ENCODE measurements around the gene SLC9A8.
"Not testable (repeated sequence)": the region's sequence is repeated elsewhere in the genome, so short reads cannot be mapped to it uniquely, and the experiment has no call there.

The SLC9A8 gene

DNA sequence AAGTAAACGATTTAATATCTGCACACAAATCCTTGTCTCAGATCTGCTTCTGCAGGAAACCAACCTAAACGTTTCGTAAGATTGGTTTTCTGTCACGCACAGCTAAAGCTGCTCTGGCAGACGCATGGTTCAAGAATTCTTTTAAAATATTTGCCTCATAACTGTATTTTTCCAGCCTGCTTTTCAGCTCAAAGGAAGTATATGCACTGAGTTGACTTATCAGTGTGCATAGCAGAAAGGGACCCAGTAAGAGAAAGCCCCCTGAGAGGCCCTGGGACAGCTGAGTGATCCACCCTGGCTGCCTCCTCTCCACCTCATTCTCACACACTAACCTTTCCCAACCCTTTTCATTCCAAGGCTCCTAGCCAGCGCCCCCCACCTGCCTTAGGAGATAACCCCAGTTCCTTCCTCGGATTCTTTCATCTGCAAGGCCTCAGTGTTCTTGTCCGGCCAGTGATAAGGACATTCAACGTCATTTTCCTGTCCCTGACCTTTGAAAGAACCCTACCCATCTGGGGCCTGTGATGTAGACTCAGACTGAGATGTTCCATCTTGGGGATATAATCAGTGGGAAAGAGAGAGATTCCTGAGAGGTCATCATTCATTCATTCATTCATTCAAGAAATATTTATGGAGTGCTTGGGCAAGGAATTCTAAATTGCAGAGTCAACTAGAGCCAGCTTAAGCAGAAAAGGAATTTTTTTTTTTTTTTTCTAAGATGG lies 22.4 kb upstream of the SLC9A8 start:
- FAIRE-seq (no peak), DNase-seq (ENCODE audit: insufficient read length) (no peak)
- TF ChIP-seq POLR2AphosphoS5 (IDR thresholded peaks at IDR 0.05; ENCODE audit: low read depth, low read length): no peak
- TF ChIP-seq POLR2A (IDR thresholded peaks at IDR 0.05; ENCODE audit: low read depth, low read length): no peak
- no peak for TF ChIP-seq TAF1 (IDR thresholded peaks at IDR 0.05; ENCODE audit: borderline replicate concordance, low read depth, low read length)

DNA sequence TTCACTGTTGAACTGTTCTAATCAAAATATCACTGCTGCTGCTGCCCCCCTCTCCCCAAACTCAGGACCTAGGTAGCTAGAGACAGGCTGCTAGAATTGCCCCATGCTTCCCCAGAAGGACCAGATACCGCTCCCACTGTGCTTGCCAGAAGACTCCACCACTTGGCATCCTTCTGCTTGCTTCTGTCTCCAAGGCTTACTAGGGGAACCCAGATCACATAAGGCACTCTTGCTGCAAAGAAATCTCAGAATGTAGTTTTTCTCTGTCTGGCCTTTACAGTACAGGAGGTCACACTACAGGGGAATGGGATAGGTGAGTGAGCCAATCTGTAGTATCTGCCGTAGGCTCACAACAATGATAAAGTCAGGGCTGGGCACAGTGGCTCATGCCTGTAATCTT lies 21.5 kb upstream of the SLC9A8 start:
- no peak for DNase-seq (ENCODE audit: insufficient read length)
- TF ChIP-seq POLR2AphosphoS5 (IDR thresholded peaks at IDR 0.05; ENCODE audit: low read depth, low read length) (no peak), POLR2A (IDR thresholded peaks at IDR 0.05; ENCODE audit: low read depth, low read length) (no peak), TAF1 (IDR thresholded peaks at IDR 0.05; ENCODE audit: borderline replicate concordance, low read depth, low read length) (no peak)

DNA sequence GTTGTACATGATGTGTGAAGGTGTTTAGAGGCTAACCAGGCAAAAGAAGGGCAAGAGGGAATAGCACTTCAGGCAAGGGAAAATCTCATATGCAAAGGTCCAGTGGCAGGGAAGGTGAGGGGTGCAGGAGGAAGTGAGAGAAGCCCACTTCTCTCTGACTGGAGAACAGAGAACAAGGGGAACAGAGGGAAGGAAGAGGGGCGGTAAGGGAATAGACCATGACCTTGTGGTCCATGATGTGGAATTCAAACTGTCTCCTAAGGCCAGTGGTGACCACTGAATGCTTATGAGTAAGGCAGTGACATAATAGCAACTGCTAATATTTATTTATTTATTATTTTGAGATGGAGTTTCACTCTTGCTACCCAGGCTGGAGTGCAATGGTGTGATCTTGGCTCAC lies 20.6 kb upstream of the SLC9A8 start:
- no peak for FAIRE-seq
- no peak for TF ChIP-seq POLR2AphosphoS5 (IDR thresholded peaks at IDR 0.05; ENCODE audit: low read depth, low read length)
- no peak for TF ChIP-seq TAF1 (IDR thresholded peaks at IDR 0.05; ENCODE audit: borderline replicate concordance, low read depth, low read length)
- no peak for TF ChIP-seq POLR2A (IDR thresholded peaks at IDR 0.05; ENCODE audit: low read depth, low read length)
- no peak for DNase-seq (ENCODE audit: insufficient read length)

More for the DNA sequence above, 21.5 kb upstream of the SLC9A8 start:
- FAIRE-seq: no peak

DNA sequence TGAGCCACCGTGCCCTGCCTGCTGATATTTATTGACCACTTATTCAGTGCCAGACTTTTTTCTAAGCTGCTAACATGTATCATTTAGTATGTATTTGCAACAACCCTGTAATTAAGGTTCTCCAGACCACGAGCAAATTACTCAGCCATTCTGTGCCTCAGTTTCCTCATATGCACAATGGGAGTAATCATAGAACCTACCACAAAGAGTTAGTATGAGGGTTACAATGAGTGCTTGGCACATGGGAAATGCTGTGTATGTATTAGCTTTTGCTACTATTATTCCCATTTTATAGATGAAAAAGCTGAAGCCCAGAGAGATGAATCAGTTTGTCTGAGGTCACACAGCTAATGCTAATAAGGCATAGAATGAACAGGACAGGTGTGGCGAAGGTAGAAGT lies 20.0 kb upstream of the SLC9A8 start:
- DNase-seq (ENCODE audit: insufficient read length): no peak
- no peak for TF ChIP-seq POLR2AphosphoS5 (IDR thresholded peaks at IDR 0.05; ENCODE audit: low read depth, low read length)
- no peak for TF ChIP-seq POLR2A (IDR thresholded peaks at IDR 0.05; ENCODE audit: low read depth, low read length)
- no peak for TF ChIP-seq TAF1 (IDR thresholded peaks at IDR 0.05; ENCODE audit: borderline replicate concordance, low read depth, low read length)
- FAIRE-seq: no peak

DNA sequence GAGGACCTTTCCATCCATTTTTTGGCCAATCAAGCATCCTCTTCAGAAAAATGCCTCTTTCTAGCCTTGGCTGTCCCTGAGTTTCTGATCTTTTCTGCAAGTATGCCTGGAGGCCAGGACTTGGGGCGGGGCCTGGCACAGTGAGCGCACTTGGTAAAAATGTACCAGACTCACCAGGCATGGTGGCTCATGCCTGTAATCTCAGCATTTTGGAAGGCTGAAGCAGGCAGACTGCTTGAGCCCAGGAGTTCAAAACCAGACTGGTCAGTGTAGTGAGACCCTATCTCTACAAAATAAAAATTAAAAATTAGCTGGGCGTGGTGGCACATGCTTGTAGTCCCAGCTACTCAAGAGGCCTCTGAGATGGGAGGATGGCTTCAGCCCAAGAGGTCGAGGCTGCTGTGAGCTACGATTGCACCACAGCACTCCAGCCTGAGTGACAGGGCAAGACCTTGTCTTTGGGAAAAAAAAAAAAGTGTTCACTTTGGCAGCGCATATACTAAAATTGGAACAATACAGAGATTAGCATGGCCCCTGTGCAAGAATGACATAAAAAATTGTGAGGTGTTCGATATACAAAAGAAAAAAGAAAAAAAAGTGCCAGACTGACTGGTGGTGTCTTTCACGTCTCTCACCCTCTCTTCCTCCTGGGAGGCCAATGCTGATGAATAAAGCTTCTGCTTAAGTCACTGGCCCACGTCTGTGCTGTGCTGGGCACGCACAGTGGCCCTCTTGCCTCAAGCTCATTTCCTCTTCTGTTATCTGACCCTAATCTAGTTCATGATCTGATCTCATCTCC lies 18.1 kb upstream of the SLC9A8 start:
- TF ChIP-seq TAF1 (IDR thresholded peaks at IDR 0.05; ENCODE audit: borderline replicate concordance, low read depth, low read length) (no peak), POLR2AphosphoS5 (IDR thresholded peaks at IDR 0.05; ENCODE audit: low read depth, low read length) (no peak), POLR2A (IDR thresholded peaks at IDR 0.05; ENCODE audit: low read depth, low read length) (no peak)
- FAIRE-seq: no peak
- no peak for DNase-seq (ENCODE audit: insufficient read length)

DNA sequence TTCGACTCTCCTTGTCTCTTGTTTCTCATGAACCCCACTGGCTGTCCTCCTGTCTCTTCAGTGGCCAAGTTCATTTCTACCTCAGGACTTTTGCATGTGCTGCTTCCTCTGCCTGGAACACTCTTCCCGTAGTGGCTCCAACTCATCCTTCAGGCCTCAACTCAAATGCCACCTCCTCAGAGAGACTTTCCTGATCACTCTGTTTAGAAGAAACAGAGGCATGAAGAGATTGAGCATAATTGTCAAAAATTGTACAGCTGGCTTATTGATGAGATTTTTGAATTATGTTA lies 17.5 kb upstream of the SLC9A8 start:
- TF ChIP-seq TAF1 (IDR thresholded peaks at IDR 0.05; ENCODE audit: borderline replicate concordance, low read depth, low read length): no peak
- TF ChIP-seq POLR2A (IDR thresholded peaks at IDR 0.05; ENCODE audit: low read depth, low read length): no peak
- FAIRE-seq (no peak), DNase-seq (ENCODE audit: insufficient read length) (no peak)

DNA sequence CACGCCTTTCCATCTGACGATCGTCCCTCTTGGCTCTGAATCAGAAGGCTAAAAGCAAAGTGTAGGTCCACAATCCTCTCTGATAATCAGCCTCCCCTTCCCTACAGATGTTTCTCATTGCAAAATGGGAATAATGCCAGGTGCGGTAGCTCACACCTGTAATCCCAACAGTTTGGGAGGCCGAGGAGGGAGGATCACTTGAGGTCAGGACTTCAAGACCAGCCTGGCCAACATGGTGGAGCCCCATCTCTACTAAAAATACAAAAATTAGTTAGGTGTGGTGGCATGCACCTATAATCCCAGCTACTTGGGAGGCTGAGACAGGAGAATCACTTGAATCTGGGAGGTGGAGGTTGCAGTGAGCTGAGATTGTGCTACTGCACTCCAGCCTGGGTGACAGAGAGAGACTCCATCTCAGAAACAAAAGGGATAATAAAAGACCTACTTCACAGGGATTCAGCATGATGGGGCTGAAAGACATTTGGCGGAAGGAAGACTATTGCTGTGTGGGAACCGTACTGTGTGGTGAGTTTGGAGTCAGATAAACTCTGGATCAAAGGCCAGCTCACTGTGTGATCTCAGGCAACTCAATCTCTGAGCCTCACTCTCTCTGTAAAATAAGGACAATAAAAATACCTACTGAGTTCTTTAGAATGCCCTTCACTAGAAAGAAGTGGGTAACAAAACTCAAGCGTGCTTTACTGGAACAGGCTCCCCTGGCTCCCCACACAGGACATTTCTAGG lies 15.9 kb upstream of the SLC9A8 start:
- no peak for TF ChIP-seq POLR2A (IDR thresholded peaks at IDR 0.05; ENCODE audit: low read depth, low read length)
- TF ChIP-seq POLR2AphosphoS5 (IDR thresholded peaks at IDR 0.05; ENCODE audit: low read depth, low read length): no peak
- TF ChIP-seq TAF1 (IDR thresholded peaks at IDR 0.05; ENCODE audit: borderline replicate concordance, low read depth, low read length): no peak
- DNase-seq (ENCODE audit: insufficient read length) (no peak), FAIRE-seq (no peak)

DNA sequence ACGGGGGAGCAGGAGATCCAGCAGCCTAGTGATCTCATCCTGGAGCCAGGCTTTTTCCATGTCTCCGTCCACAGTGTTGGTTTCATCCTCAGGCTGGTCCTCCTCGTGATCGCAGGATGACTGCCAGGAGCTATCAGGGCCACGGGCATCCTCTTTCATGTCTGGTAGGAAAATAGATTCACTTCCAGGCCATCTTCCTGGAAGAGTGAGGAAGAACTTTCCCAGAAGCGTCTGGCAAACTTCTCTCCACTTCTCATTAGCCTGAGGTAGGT lies 15.3 kb upstream of the SLC9A8 start:
- TF ChIP-seq TAF1 (IDR thresholded peaks at IDR 0.05; ENCODE audit: borderline replicate concordance, low read depth, low read length) (no peak), POLR2AphosphoS5 (IDR thresholded peaks at IDR 0.05; ENCODE audit: low read depth, low read length) (no peak), POLR2A (IDR thresholded peaks at IDR 0.05; ENCODE audit: low read depth, low read length) (no peak)

DNA sequence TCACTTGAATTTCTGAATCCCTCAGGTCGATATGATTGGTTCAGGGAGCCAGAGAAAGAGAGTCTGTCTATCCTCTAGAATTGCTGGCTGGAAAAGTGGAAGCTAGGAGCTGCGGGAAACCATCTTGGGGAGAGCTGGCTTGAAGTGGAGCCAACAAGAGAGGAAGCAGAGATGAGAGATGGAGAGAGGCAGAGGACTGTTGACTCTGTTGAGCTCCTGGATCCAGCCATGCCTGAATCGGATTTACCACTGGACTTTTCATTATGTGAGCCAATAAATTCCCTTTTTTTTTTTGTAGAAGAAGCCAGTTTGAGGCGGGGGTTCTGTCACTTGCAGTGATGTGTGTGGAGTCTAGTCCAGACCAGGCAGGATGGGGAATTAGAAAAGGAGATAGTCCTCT lies 13.9 kb upstream of the SLC9A8 start:
- TF ChIP-seq TAF1 (IDR thresholded peaks at IDR 0.05; ENCODE audit: borderline replicate concordance, low read depth, low read length): no peak
- TF ChIP-seq POLR2AphosphoS5 (IDR thresholded peaks at IDR 0.05; ENCODE audit: low read depth, low read length): no peak
- no peak for TF ChIP-seq POLR2A (IDR thresholded peaks at IDR 0.05; ENCODE audit: low read depth, low read length)
- DNase-seq (ENCODE audit: insufficient read length) (no peak), FAIRE-seq (no peak)

More for the DNA sequence above, 15.3 kb upstream of the SLC9A8 start:
- FAIRE-seq (no peak), DNase-seq (ENCODE audit: insufficient read length) (no peak)

DNA sequence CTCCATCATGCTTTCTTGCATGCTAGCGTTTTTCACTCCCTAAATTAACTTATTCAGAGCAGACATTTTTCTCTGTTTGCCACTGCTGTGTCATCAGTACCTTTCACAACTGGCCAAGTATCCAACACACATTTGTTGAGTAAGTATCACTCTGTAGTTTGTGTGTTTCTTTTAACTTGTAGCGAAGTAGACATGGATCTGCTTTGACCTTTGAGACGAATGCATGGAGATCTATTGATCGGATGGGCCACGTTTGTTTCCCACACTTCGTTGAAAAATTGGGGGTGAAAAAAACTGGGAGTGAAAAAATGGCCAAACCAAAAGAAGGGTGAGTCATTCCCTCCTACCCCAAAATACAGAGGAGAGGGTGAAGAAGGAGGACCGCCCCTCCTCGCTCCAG lies 12.9 kb upstream of the SLC9A8 start:
- FAIRE-seq: no peak
- TF ChIP-seq POLR2A (IDR thresholded peaks at IDR 0.05; ENCODE audit: low read depth, low read length) (no peak), TAF1 (IDR thresholded peaks at IDR 0.05; ENCODE audit: borderline replicate concordance, low read depth, low read length) (no peak), POLR2AphosphoS5 (IDR thresholded peaks at IDR 0.05; ENCODE audit: low read depth, low read length) (no peak)
- no peak for DNase-seq (ENCODE audit: insufficient read length)

DNA sequence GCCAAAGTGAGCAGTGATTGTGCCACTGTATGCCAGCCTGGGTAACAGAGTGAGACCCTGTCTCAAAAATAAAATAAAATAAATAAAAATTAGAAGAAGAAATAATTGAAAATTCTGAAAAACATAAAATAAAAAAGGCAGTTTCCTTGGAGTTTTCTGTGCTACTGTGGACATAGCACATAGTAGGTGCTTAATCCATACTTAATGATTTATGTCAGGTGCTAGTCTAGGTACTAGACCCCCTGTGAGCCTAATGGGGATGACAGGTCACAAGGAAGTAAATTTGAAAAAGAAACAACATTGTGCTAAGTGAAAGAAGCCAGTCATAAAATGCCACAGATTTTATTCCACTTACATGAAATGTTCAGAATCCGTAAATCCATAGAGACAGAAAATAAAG lies 9.2 kb upstream of the SLC9A8 start:
- DNase-seq (ENCODE audit: insufficient read length) (no peak), FAIRE-seq (no peak)
- no peak for TF ChIP-seq POLR2A (IDR thresholded peaks at IDR 0.05; ENCODE audit: low read depth, low read length)
- TF ChIP-seq TAF1 (IDR thresholded peaks at IDR 0.05; ENCODE audit: borderline replicate concordance, low read depth, low read length): no peak
- no peak for TF ChIP-seq POLR2AphosphoS5 (IDR thresholded peaks at IDR 0.05; ENCODE audit: low read depth, low read length)

DNA sequence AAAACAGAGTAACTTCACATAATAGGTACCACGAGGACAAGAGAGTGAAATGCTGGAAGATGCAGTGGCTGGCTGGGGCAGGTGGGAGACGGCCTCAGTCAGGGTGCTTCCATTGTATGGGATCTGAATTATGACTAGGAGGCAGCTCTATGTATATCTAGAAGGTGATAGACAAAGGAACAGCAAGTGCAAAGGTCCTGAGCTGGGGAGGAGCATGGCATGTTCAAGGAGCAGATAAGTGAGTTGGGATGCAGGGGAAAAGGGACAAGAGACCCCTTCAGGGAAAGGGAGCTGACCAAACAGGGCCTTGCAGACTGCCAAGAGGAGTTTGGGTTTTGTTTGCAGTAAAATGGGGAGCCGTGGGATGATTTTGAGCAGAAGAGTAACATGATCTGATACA lies 8.3 kb upstream of the SLC9A8 start:
- TF ChIP-seq TAF1 (IDR thresholded peaks at IDR 0.05; ENCODE audit: borderline replicate concordance, low read depth, low read length) (no peak), POLR2A (IDR thresholded peaks at IDR 0.05; ENCODE audit: low read depth, low read length) (no peak), POLR2AphosphoS5 (IDR thresholded peaks at IDR 0.05; ENCODE audit: low read depth, low read length) (no peak)
- FAIRE-seq (no peak), DNase-seq (ENCODE audit: insufficient read length) (no peak)

DNA sequence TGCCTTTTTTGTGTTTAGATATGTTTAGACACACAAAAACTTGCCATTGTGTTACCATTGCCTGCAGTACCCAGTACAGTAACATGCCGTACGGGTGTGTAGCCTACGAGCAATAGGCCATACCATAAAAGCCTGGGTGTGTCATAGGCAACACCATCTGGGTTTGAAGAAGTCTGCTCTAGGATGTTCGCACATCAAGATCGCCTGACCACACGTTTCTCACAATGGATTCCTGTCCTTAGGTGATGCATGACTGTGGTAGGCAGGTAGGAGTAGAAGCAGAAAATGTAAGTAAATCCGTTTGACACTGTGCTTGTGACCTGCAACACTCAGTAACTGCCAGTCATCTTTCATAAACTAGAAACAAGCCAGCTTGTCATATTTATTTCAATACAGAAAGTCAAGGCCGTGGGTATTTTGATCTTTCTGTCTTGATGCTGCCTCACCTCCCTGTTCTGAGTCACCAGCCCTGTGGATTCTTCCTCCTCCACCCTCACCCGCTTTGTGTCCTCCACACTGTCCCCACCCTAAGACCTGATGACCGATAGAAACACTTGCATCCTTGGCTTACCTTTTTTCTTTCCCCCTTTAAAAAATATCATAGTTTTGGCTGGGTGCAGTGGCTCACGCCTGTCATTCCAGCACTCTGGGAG lies 7.3 kb upstream of the SLC9A8 start:
- peak; percentile 86 for FAIRE-seq
- DNase-seq (ENCODE audit: insufficient read length): not testable (repeated sequence)
